Naive thymus-derived CD4-positive, alpha-beta T cell (primary cell): Measurements from ENCODE around the gene CDA. TPM values are rescaled to one million over a fixed set of nuclear protein-coding genes. Genes with fewer than 3 reads are reported as not detected.
A peak's percentile ranks its signal among the peaks of the same experiment; 100 is the strongest.

Experiments used
- ATAC-seq: fragments of 150-1000 bp; cut with Tn5 transposase; 2 replicates; pipeline ENCODE4 v1.10.0; 2021; ENCODE audit warnings: mild to moderate bottlenecking, moderate library complexity
- CTCF ChIA-PET: fragments of 350-600 bp; sonication (Branson Sonifier 250); formaldehyde crosslinking; loops from one replicate; lab custom pipeline; 2021; ENCODE audit warnings: antibody characterized with exemption; lab: Charles Lee
- POLR2A ChIA-PET: fragments of 350-600 bp; sonication (Branson Sonifier 250); formaldehyde crosslinking; loops from one replicate; lab custom pipeline; 2021; ENCODE audit warnings: antibody characterized with exemption, inconsistent platforms; lab: Charles Lee
- DNase-seq, 9 donors: peaks; one replicate each; pipeline versions ENCODE4 v3.0.0 to v3.0.0-alpha.2; 2020 to 2022; ENCODE audit warnings: mixed read lengths in 1 of 9
- H3K27ac ChIP-seq: one replicate; pipeline ENCODE4 v1.7.0; 2013; ENCODE audit warnings: mild to moderate bottlenecking, low read depth, low read length, moderate library complexity
- H3K27me3 ChIP-seq, 2 donors: one replicate each; pipeline ENCODE4 v1.7.0; 2013; ENCODE audit warnings: low read length in 2 of 2, mild to moderate bottlenecking in 2 of 2, moderate library complexity in 2 of 2; ENCODE audit not compliant: control insufficient read depth in 2 of 2, insufficient read depth in 2 of 2
- H3K36me3 ChIP-seq, 3 experiments: 1 replicate in 2 of 3; 2 replicates in 1 of 3; pipeline ENCODE4 v1.7.0; 2013; ENCODE audit warnings: low read length in 3 of 3, mild to moderate bottlenecking in 3 of 3, moderate library complexity in 1 of 3; ENCODE audit not compliant: insufficient read depth in 3 of 3, control insufficient read depth in 2 of 3
- H3K4me1 ChIP-seq, 2 donors: one replicate each; pipeline ENCODE4 v1.7.0; 2013; ENCODE audit warnings: low read length in 2 of 2, mild to moderate bottlenecking in 2 of 2, moderate library complexity in 1 of 2; ENCODE audit not compliant: control insufficient read depth in 2 of 2, insufficient read depth in 2 of 2
- H3K4me3 ChIP-seq: 2 replicates; pipeline ENCODE4 v1.7.0; 2013; ENCODE audit warnings: mild to moderate bottlenecking, low read length
- H3K9me3 ChIP-seq, 3 experiments: 1 replicate in 2 of 3; 2 replicates in 1 of 3; pipeline ENCODE4 v1.7.0; 2013; ENCODE audit warnings: low read length in 3 of 3; ENCODE audit not compliant: control insufficient read depth in 2 of 3
- H3K27ac Mint-ChIP-seq, 9 donors: one replicate each; pipeline ENCODE4 v1.8.0; 2020 to 2022; ENCODE audit warnings: mixed read lengths in 9 of 9, mild to moderate bottlenecking in 8 of 9, moderate library complexity in 5 of 9, inconsistent platforms in 2 of 9
- H3K27me3 Mint-ChIP-seq, 5 donors: one replicate each; pipeline ENCODE4 v1.8.0; 2021 to 2022; ENCODE audit warnings: mixed read lengths in 5 of 5, mild to moderate bottlenecking in 1 of 5
- H3K36me3 Mint-ChIP-seq, 5 donors: one replicate each; pipeline ENCODE4 v1.8.0; 2020 to 2022; ENCODE audit warnings: mixed read lengths in 5 of 5, mild to moderate bottlenecking in 3 of 5, inconsistent platforms in 1 of 5
- H3K4me1 Mint-ChIP-seq, 7 donors: one replicate each; pipeline ENCODE4 v1.8.0; 2020 to 2022; ENCODE audit warnings: mixed read lengths in 7 of 7, mild to moderate bottlenecking in 3 of 7, inconsistent platforms in 1 of 7
- H3K4me3 Mint-ChIP-seq, 10 donors: one replicate each; pipeline ENCODE4 v1.8.0; 2020 to 2022; ENCODE audit warnings: mild to moderate bottlenecking in 10 of 10, mixed read lengths in 10 of 10, moderate library complexity in 6 of 10, inconsistent platforms in 2 of 10
- H3K9me3 Mint-ChIP-seq, 11 donors: one replicate each; pipeline ENCODE4 v1.8.0; 2020 to 2022; ENCODE audit warnings: mixed read lengths in 11 of 11, mild to moderate bottlenecking in 4 of 11, inconsistent platforms in 1 of 11, moderate library complexity in 1 of 11
- intact Hi-C, 2 donors: fragments of 100-400 bp; cut with micrococcal nuclease; formaldehyde crosslinking; loops; one replicate each; pipeline ENCODE4 v1.15.1; 2023
- polyA plus RNA-seq, 2 donors: library from polyadenylated mRNA; unstranded; fragments of 300-500 nt; fragmentation: Illumina TruSeq; gene quantifications; one replicate each; pipeline ENCODE4 v1.2.3, GENCODE V29; 2021
- total RNA-seq, 6 experiments: library from RNA in 5 of 6; stranded (reverse) in 5 of 6; gene quantifications; 1 replicate in 5 of 6; 2 replicates in 1 of 6; pipeline ENCODE4 v1.2.3 and lab custom pipeline; 2021 to 2026

CDA gene
- total and polyA plus RNA-seq, 7 experiments from 2014 or later: 2.4 to 13.6 TPM; not detected in 5

DNA sequence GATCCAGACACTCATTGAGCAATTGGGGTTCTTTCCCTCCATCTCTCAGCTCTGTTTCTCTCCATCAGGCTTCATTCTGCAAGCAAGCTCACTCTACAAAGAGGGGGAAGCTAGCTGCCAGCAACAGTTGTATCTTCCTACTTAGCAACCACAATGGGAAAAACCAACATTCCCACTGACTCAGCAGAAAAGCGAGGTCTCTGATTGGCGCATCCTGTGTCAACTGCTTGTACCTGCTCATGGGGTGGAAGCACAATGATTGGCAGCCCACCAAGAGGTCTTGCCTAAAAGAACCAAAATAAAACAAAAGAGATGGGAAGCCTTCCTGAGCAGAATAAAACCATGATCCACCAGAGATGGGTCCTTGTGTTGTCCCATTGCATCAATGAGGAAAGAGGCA, 4.0 kb upstream of the CDA start:
- intact Hi-C loops: no loop called here
- Mint-ChIP-seq H3K36me3 (peaks cover 0 to 3% (median 0%) of the 10 kb centered on the region in 5 donors), H3K9me3 (peaks cover 0 to 2% (median 0%) of the 10 kb centered on the region in 11 donors), H3K27me3 (peaks cover 28 to 49% (median 32%) of the 10 kb centered on the region in 5 donors), H3K4me1 (peaks cover 0 to 10% (median 3%) of the 10 kb centered on the region in 7 donors), H3K27ac (no peak overlapping the region), H3K4me3 (no peak overlapping the region)
- DNase-seq (no peak), ATAC-seq (no peak)
- Histone ChIP-seq H3K27ac (no peak overlapping the region), H3K36me3 (no peaks in the 10 kb centered on the region), H3K9me3 (no peaks in the 10 kb centered on the region), H3K4me1 (no peaks in the 10 kb centered on the region), H3K4me3 (no peak overlapping the region), H3K27me3 (peaks cover 0 to 8% of the 10 kb centered on the region in 2 donors)
- ChIA-PET POLR2A (no interaction called here), CTCF (no interaction called here)

DNA sequence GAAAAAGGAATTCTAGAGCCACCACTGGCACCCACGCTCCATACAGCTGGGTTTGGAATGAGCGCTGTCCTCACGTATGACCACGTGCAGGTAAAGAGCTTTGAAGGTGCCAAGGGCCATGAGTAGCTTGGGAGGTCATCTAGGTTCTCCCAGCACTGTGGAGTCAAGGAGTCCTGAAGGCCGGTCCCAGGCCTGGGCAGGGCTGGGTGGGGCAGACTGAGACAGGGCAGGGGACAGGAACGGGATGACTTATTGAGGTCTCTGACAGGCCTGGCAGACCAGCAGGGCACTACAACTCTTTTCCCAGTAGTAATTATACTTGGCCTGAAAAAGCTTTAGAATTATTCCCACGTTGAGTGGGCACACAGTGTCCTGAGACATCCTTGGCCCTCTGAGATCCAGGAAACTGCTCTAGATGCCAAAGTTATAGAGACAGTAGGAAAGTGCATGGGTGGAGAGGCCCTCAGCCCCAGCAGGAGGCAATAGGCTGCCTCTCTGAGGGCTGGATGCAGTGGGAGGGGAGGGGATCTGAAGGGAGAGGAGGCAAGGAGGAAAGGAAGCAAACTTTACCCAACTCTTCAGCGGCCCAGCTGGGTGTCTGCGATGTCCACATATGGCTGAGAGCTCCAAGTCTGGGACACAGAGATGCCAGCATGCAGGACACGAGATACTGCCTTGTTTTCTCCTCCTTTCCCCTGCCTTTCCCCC, 1.8 kb upstream of the CDA start:
- H3K36me3 ChIP-seq: no peaks in the 10 kb centered on the region
- H3K4me3 ChIP-seq: no peak overlapping the region
- Mint-ChIP-seq H3K27ac (no peak overlapping the region), H3K27me3 (peaks cover 42 to 65% (median 44%) of the 10 kb centered on the region in 5 donors), H3K36me3 (peaks cover 0 to 5% (median 0%) of the 10 kb centered on the region in 5 donors), H3K4me3 (no peak overlapping the region), H3K9me3 (peaks cover 0 to 2% (median 0%) of the 10 kb centered on the region in 11 donors), H3K4me1 (peaks cover 0 to 10% (median 4%) of the 10 kb centered on the region in 7 donors)
- no peak for ATAC-seq
- DNase-seq: no peak
- ChIA-PET CTCF (no interaction called here), POLR2A (no interaction called here)
- no peaks in the 10 kb centered on the region for H3K9me3 ChIP-seq
- no peaks in the 10 kb centered on the region for H3K4me1 ChIP-seq
- intact Hi-C loops: no loop called here
- no peak overlapping the region for H3K27ac ChIP-seq
- peaks cover 0 to 8% of the 10 kb centered on the region in 2 donors for H3K27me3 ChIP-seq

DNA sequence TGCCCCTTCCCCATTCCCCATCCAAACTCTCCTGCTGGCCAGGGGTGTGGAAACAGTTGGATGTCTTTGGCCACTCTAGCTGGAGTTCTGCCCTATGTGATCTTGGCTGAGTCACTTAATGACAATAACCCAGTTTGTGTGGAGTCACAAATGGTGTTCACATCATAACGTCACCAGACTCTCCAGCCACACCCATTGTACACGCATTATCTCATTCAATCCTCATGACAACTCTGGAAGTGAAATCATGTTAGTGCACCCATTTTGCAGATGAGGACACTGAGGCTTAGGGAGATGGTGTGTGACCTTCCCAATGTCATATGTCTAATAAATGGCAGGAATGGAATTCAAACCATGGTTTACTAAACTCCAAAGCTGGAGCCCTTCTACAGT, 1.2 kb upstream of the CDA start:
- Histone ChIP-seq H3K4me3 (no peak overlapping the region), H3K4me1 (no peaks in the 10 kb centered on the region), H3K9me3 (no peaks in the 10 kb centered on the region), H3K27ac (no peak overlapping the region), H3K27me3 (peaks cover 0 to 8% of the 10 kb centered on the region in 2 donors), H3K36me3 (no peaks in the 10 kb centered on the region)
- ATAC-seq: peak; percentile 51
- POLR2A ChIA-PET: no interaction called here
- CTCF ChIA-PET: no interaction called here
- H3K9me3 Mint-ChIP-seq: peaks cover 0 to 2% (median 0%) of the 10 kb centered on the region in 11 donors
- H3K36me3 Mint-ChIP-seq: peaks cover 0 to 5% (median 0%) of the 10 kb centered on the region in 5 donors
- H3K27me3 Mint-ChIP-seq: peaks cover 42 to 68% (median 50%) of the 10 kb centered on the region in 5 donors
- no peak overlapping the region for H3K27ac Mint-ChIP-seq
- intact Hi-C loops: no loop called here
- DNase-seq: no peak
- H3K4me1 Mint-ChIP-seq: peaks cover 0 to 10% (median 4%) of the 10 kb centered on the region in 7 donors
- no peak overlapping the region for H3K4me3 Mint-ChIP-seq

DNA sequence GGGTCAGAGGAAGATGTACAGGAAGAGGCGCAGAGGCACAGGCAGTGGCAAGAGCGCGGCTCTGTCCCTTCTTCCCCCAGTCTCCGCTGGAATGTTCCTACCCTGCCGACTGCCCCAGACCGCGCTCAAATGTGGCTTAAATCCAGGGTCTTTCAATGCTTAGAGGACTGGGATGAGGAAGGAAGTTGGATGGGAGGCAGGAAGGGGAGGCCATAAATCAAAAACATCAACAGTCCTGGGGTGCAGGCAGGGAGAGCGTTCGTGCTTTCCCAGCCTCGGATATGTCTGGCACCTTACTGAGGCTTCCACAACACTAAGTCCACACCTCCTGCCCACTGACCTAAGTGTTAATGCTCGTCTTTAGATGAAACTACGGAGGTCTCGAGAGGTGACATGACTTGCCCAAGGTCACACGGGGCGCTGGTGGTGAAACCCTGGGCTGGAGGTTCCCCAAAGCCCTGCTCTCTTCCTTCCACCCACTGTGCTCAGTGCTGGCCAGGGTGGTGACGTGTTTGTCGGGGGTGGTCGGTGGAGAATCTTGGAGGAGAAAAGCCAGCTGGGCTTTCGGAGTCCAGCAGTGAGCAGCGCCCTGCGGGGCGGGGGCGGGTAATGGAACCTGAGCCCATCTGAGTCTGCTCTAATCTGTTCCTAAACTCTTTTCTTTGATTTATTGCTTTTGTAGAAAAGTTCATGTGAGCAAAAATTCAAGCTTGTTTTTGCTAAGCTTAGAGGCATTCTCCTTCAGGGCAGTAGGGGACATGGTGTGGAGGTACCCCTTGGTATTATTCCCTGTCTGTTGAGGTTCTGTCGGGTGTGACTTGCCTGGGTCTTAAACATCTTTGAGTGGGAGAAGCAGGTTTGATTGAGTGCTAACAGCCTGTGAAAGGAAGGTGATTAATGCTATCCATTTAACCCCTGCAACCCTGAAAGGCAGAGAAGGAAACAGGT, 708 bp downstream of the CDA start:
- intact Hi-C loops: no loop called here
- CTCF ChIA-PET: no interaction called here
- POLR2A ChIA-PET: no interaction called here
- Mint-ChIP-seq H3K9me3 (peaks cover 0 to 2% (median 0%) of the 10 kb centered on the region in 11 donors), H3K4me3 (peak overlapping the region in 1 of 10 donors; percentile 24), H3K27me3 (peaks cover 41 to 61% (median 58%) of the 10 kb centered on the region in 5 donors), H3K36me3 (peaks cover 0 to 5% (median 0%) of the 10 kb centered on the region in 5 donors), H3K27ac (no peak overlapping the region), H3K4me1 (peaks cover 0 to 10% (median 4%) of the 10 kb centered on the region in 7 donors)
- Histone ChIP-seq H3K27me3 (peaks cover 0 to 8% of the 10 kb centered on the region in 2 donors), H3K9me3 (no peaks in the 10 kb centered on the region), H3K27ac (no peak overlapping the region), H3K36me3 (no peaks in the 10 kb centered on the region), H3K4me1 (no peaks in the 10 kb centered on the region), H3K4me3 (no peak overlapping the region)
- ATAC-seq (peak; percentile 55), DNase-seq (no peak)

DNA sequence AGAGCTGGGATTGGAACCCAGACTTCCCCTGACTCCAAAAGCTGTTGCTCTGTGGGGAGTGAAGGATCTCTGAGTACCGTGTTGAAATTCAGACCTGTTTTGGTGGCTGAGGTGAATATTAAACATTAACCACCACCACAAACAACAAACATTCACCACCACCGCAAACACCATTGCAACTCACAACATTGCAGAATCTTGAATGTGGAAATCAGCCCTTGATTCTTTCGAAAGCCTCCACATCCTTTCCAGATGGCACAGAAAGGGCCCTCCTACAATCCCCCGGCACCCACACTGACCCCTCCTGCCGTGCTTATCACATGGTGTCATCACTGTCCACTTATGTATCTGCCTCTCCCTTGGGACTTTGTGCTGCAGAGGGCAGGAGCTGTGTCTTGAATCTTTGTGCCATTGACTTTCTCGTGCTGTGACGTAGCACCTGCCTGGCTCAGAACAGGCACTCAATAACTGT, 1.4 kb downstream of the CDA start:
- ChIA-PET POLR2A (no interaction called here), CTCF (no interaction called here)
- DNase-seq (no peak), ATAC-seq (peak; percentile 74)
- intact Hi-C loops: no loop called here
- no peaks in the 10 kb centered on the region for H3K4me1 ChIP-seq
- no peaks in the 10 kb centered on the region for H3K36me3 ChIP-seq
- H3K4me3 ChIP-seq: no peak overlapping the region
- Mint-ChIP-seq H3K4me1 (peaks cover 0 to 10% (median 4%) of the 10 kb centered on the region in 7 donors), H3K4me3 (peak overlapping the region in 1 of 10 donors; percentile 24), H3K27me3 (peaks cover 41 to 61% (median 53%) of the 10 kb centered on the region in 5 donors), H3K9me3 (peaks cover 0 to 2% (median 0%) of the 10 kb centered on the region in 11 donors), H3K36me3 (peaks cover 0 to 5% (median 0%) of the 10 kb centered on the region in 5 donors), H3K27ac (no peak overlapping the region)
- no peak overlapping the region for H3K27ac ChIP-seq
- H3K27me3 ChIP-seq: peaks cover 0 to 8% of the 10 kb centered on the region in 2 donors
- H3K9me3 ChIP-seq: no peaks in the 10 kb centered on the region

DNA sequence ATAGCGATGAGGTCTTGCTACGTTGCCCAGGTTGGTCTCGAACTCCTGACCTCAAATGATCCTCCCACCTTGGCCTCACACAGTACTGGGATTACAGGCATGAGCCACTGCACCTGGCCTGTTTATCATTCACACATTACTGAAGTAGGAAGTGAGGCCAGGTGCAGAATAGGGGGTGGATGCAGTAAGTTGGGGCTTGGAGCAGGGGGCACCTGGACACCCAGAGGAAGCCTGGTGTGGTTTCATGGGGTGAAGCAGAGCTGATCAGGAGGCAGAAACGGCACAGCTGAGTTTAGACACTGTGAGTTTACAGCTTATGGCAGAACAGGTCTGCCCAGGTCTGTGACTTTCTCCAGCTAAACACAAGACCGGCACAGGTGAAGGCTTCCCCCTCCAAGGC, 4.9 kb downstream of the CDA start:
- H3K4me3 Mint-ChIP-seq: no peak overlapping the region
- no peaks in the 10 kb centered on the region for H3K4me1 ChIP-seq

More for the DNA sequence above, 4.9 kb downstream of the CDA start:
- ATAC-seq (no peak), DNase-seq (no peak)
- Histone ChIP-seq H3K4me3 (no peak overlapping the region), H3K9me3 (no peaks in the 10 kb centered on the region), H3K27ac (no peak overlapping the region), H3K36me3 (no peaks in the 10 kb centered on the region), H3K27me3 (peaks cover 0 to 2% of the 10 kb centered on the region in 2 donors)
- peaks cover 27 to 49% (median 38%) of the 10 kb centered on the region in 5 donors for H3K27me3 Mint-ChIP-seq
- H3K4me1 Mint-ChIP-seq: peaks cover 0 to 8% (median under 1%) of the 10 kb centered on the region in 7 donors
- H3K36me3 Mint-ChIP-seq: peaks cover 0 to 5% (median 0%) of the 10 kb centered on the region in 5 donors
- intact Hi-C loops: no loop called here
- ChIA-PET POLR2A (no interaction called here), CTCF (no interaction called here)
- peaks cover 0 to 2% (median 0%) of the 10 kb centered on the region in 11 donors for H3K9me3 Mint-ChIP-seq
- no peak overlapping the region for H3K27ac Mint-ChIP-seq
